Gastroesophageal sphincter (tissue), 3 donors: Measurements from ENCODE around the gene OS9.

ENCODE experiments used
- CTCF ChIP-seq, 4 experiments: fragments of 200-600 bp in 2 of 4; fragments of 450-650 bp in 2 of 4; sonication (generic) in 1 of 4; IDR thresholded peaks; one replicate each; pipeline ENCODE4 v1.5.1; 2017 to 2019; ENCODE audit warnings: antibody characterized with exemption in 4 of 4, mild to moderate bottlenecking in 2 of 4, moderate library complexity in 2 of 4
- POLR2A ChIP-seq, 2 donors: fragments of 450-650 bp; IDR thresholded peaks; one replicate each; pipeline ENCODE4 v1.6.1; 2017; ENCODE audit warnings: antibody characterized with exemption in 2 of 2, mild to moderate bottlenecking in 2 of 2, moderate library complexity in 1 of 2

- TF ChIP-seq CTCF (IDR thresholded peaks at IDR 0.05) (no peak), POLR2A (IDR thresholded peaks at IDR 0.05) (no peak)
Observed at GRCh38 chr12:57754411-57755193, 60.7 kb downstream of the OS9 start, which contains the start of gene MARCHF9.
